Panc1 (cell line): ENCODE measurements around the gene UCK1. TPM values are rescaled to one million over a fixed set of nuclear protein-coding genes. Genes with fewer than 3 reads are reported as not detected.

Experiments used
- ATAC-seq: fragments of 200-7000 bp; cut with Tn5 transposase; 2 replicates; pipeline ENCODE4 v1.9.1; 2020; ENCODE audit warnings: mild to moderate bottlenecking, moderate library complexity
- BruUV-seq: library from RNA; stranded (reverse); fragments of 400-500 nt; replicated peaks from 2 replicates; lab custom pipeline; 2021; lab: Mats Ljungman, UMichigan
- CTCF ChIA-PET: fragments of 300-600 bp; sonication (Branson Sonifier 250); formaldehyde crosslinking; loops from one replicate; lab custom pipeline; 2022; ENCODE audit warnings: antibody characterized with exemption; lab: Charles Lee
- POLR2A ChIA-PET: fragments of 300-600 bp; sonication (Branson Sonifier 250); formaldehyde crosslinking; loops from one replicate; lab custom pipeline; 2022; ENCODE audit warnings: antibody characterized with exemption; lab: Charles Lee
- DNase-seq: peaks from one replicate; pipeline ENCODE4 v3.0.0-alpha.2; 2010; ENCODE audit warnings: low read depth, low spot score
- H3K27ac ChIP-seq: 2 replicates; pipeline ENCODE4 v1.5.1; 2011; ENCODE audit warnings: mild to moderate bottlenecking, low read length, inconsistent platforms
- H3K27me3 ChIP-seq: fragments of 200-500 bp; sonication (Bioruptor generic); 2 replicates; pipeline ENCODE4 v1.6.0; 2014; ENCODE audit warnings: low read length, inconsistent platforms; ENCODE audit not compliant: control insufficient read depth, insufficient read depth
- H3K36me3 ChIP-seq: fragments of 200-500 bp; sonication (Bioruptor generic); 2 replicates; pipeline ENCODE4 v1.5.1; 2014; ENCODE audit warnings: inconsistent platforms, mild to moderate bottlenecking, low read length, moderate library complexity; ENCODE audit not compliant: control insufficient read depth, insufficient read depth
- H3K4me1 ChIP-seq: 2 replicates; pipeline ENCODE4 v1.5.1; 2011; ENCODE audit warnings: inconsistent platforms, mild to moderate bottlenecking, low read length, moderate library complexity; ENCODE audit not compliant: control insufficient read depth, insufficient read depth
- H3K4me3 ChIP-seq, 2 experiments: 2 replicates each; pipeline ENCODE4 v1.5.1; 2011 to 2012; ENCODE audit warnings: low read depth in 2 of 2, low read length in 2 of 2, mild to moderate bottlenecking in 2 of 2, inconsistent platforms in 1 of 2, moderate library complexity in 1 of 2
- H3K9me3 ChIP-seq: fragments of 200-500 bp; sonication (Bioruptor generic); 2 replicates; pipeline ENCODE4 v1.5.1; 2014; ENCODE audit warnings: low read depth, mild to moderate bottlenecking, inconsistent platforms, low read length, moderate library complexity; ENCODE audit not compliant: control insufficient read depth, insufficient read depth
- POLR2AphosphoS5 ChIP-seq: IDR thresholded peaks from 2 replicates; pipeline ENCODE4 v1.6.1; 2012; ENCODE audit warnings: mild to moderate bottlenecking, low read depth, low read length, moderate library complexity
- REST ChIP-seq, 2 experiments: IDR thresholded peaks; 2 replicates each; pipeline ENCODE4 v1.6.1; 2011 to 2012; ENCODE audit warnings: low read depth in 2 of 2, control low read depth in 1 of 2, low read length in 1 of 2, mild to moderate bottlenecking in 1 of 2, moderate library complexity in 1 of 2; ENCODE audit not compliant: insufficient read depth in 1 of 2
- SIN3A ChIP-seq: IDR thresholded peaks from 2 replicates; pipeline ENCODE4 v1.6.1; 2012; ENCODE audit warnings: low read depth, mild to moderate bottlenecking, low read length, moderate library complexity, borderline replicate concordance; ENCODE audit not compliant: insufficient read depth
- TCF7L2 ChIP-seq: IDR thresholded peaks from 2 replicates; pipeline ENCODE4 v1.6.1; 2011; ENCODE audit warnings: mild to moderate bottlenecking, low read depth, low read length, inconsistent platforms
- in situ Hi-C: cut with HindIII; loops from 2 replicates; pipeline ENCODE4 v1.10.0; 2016; ENCODE audit warnings: low sequenced_read_pairs, low pct_unique_long_range_greater_than_20kb
- intact Hi-C: fragments of 100-400 bp; cut with micrococcal nuclease; formaldehyde crosslinking; loops from one replicate; pipeline ENCODE4 v1.10.0; 2022; ENCODE audit not compliant: unreplicated experiment
- total RNA-seq: library from RNA; stranded (reverse); gene quantifications from one replicate; pipeline ENCODE4 v1.2.1, GENCODE V29; 2021; ENCODE audit not compliant: unreplicated experiment
- TF ChIP-seq, protein P1 (sequence below): fragments of 450-650 bp; IDR thresholded peaks from 2 replicates; pipeline ENCODE4 v1.5.1; 2017; ENCODE audit warnings: mild to moderate bottlenecking

Gene UCK1
- total RNA-seq, 1 experiment from 2014 or later: 30.2 TPM

DNA sequence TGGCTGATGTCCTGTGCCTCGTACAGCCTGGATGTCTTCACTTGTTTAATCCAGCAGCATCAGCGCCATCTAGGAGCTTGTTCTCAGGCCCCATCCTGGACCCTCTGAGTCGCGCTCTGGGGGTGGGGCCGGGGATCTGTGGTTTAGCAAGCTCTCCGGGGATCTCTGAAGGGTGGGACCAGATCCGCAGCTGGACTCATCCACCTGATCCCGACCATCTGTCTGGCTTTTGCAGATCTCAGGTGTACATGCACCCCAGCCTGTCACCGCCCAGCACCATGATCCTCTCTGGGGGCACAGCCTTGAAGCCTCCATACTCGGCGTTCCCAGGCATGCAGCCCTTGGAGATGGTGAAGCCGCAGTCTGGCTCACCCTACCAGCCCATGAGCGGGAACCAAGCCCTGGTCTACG is 43.4 kb downstream of the UCK1 start:
- Histone ChIP-seq H3K4me3 (no peak overlapping the region), H3K36me3 (peaks cover 7% of the 10 kb centered on the region; the same call in 1 of the 2 replicates), H3K4me1 (no peaks in the 10 kb centered on the region), H3K27ac (no peak overlapping the region), H3K27me3 (no peaks in the 10 kb centered on the region), H3K9me3 (no peaks in the 10 kb centered on the region)
- ChIA-PET POLR2A (no interaction called here), CTCF (interaction anchor here (0.6 kb wide), 1 partner anchor 478 kb away, joined by 13 read pairs; no protein-coding TSS in a partner anchor)
- no peak for DNase-seq
- TF ChIP-seq REST (IDR thresholded peaks at IDR 0.05; ENCODE audit: insufficient read depth in 1 of 2, low read depth in 2 of 2, low read length in 1 of 2) (no peak), TCF7L2 (no peak), SIN3A (no peak), POLR2AphosphoS5 (no peak)
- TF ChIP-seq, protein P1, sequence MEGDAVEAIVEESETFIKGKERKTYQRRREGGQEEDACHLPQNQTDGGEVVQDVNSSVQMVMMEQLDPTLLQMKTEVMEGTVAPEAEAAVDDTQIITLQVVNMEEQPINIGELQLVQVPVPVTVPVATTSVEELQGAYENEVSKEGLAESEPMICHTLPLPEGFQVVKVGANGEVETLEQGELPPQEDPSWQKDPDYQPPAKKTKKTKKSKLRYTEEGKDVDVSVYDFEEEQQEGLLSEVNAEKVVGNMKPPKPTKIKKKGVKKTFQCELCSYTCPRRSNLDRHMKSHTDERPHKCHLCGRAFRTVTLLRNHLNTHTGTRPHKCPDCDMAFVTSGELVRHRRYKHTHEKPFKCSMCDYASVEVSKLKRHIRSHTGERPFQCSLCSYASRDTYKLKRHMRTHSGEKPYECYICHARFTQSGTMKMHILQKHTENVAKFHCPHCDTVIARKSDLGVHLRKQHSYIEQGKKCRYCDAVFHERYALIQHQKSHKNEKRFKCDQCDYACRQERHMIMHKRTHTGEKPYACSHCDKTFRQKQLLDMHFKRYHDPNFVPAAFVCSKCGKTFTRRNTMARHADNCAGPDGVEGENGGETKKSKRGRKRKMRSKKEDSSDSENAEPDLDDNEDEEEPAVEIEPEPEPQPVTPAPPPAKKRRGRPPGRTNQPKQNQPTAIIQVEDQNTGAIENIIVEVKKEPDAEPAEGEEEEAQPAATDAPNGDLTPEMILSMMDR: no peak
- in situ Hi-C loops (no loop called here), intact Hi-C loops (no loop called here)
- no peak for ATAC-seq
- BruUV-seq: no TSS peak

- in situ Hi-C loops (no loop called here), intact Hi-C loops (no loop called here)
- no peak for DNase-seq
- Histone ChIP-seq H3K27me3 (no peaks in the 10 kb centered on the region), H3K27ac (no peak overlapping the region), H3K9me3 (no peaks in the 10 kb centered on the region), H3K36me3 (peaks cover 11% of the 10 kb centered on the region), H3K4me3 (no peak overlapping the region), H3K4me1 (no peaks in the 10 kb centered on the region)
- BruUV-seq: no TSS peak
- POLR2A ChIA-PET: no interaction called here
- ATAC-seq: no peak
- no peak for TF ChIP-seq TCF7L2
- TF ChIP-seq, protein P1: no peak
- no peak for TF ChIP-seq SIN3A
- TF ChIP-seq REST (IDR thresholded peaks at IDR 0.05; ENCODE audit: insufficient read depth in 1 of 2, low read depth in 2 of 2, low read length in 1 of 2): no peak
- no peak for TF ChIP-seq POLR2AphosphoS5
- CTCF ChIA-PET: no interaction called here
Measured at GRCh38 chr9:131487001-131487400, 44.1 kb downstream of the UCK1 start.
